Right hindlimb (tissue), 1 donor: ENCODE results near the gene MFAP5.
"Not testable (repeated sequence)": the region's sequence is repeated elsewhere in the genome, so short reads cannot be mapped to it uniquely, and the experiment has no call there.

Source experiments
- DNase-seq: peaks from one replicate; pipeline ENCODE4 v3.0.0-alpha.2; 2018

Gene MFAP5

DNA sequence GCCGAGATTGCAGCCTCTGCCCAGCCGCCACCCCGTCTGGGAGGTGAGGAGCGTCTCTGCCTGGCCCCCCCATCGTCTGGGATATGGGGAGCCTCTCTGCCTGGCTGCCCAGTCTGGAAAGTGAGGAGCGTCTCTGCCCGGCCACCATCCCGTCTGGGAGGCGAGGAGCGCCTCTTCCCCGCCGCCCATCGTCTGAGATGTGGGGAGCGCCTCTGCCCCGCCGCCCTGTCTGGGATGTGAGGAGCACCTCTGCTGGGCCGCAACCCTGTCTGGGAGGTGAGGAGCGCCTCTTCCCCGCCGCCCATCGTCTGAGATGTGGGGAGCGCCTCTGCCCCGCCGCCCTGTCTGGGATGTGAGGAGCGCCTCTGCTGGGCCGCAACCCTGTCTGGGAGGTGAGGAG, 37.9 kb downstream of the MFAP5 start:
- DNase-seq = not testable (repeated sequence)

DNA sequence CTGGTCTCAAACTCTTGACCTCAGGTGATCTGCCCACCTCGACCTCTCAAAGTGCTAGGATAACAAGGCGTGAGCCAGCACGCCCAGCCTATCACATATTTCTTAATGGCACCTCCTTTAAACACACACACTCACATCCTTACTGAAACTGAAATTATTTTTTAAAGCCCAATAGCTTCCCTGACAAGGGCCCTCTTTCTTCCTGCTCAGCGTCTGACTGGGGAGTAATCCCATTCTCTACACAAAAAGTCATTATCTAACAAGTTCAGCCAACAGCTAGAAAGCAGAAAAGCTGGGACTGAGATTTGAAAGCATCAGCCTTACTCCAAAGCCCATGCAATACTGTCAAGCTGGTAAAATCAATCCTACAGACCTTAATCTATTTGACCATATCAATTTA, 40.0 kb downstream of the MFAP5 start:
- DNase-seq = no peak

DNA sequence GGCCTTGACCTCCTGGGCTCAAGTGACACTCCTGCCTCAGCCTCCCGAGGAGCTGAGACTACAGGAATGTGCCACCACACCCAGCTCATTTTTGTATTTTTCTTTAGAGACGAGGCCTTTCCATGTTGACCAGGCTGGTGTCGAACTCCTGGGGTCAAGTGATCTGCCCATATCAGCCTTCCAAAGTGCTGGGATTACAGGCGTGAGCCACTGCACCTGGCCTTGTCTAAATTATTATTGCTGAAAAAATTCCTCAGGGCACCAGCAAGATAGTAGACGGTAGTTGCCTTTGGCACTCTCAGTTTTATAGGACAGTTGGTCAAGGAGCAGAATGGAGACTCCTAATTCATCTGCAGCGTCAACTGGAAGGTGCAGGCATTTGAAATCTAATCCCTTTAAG, 47.4 kb downstream of the MFAP5 start:
- no peak for DNase-seq

DNA sequence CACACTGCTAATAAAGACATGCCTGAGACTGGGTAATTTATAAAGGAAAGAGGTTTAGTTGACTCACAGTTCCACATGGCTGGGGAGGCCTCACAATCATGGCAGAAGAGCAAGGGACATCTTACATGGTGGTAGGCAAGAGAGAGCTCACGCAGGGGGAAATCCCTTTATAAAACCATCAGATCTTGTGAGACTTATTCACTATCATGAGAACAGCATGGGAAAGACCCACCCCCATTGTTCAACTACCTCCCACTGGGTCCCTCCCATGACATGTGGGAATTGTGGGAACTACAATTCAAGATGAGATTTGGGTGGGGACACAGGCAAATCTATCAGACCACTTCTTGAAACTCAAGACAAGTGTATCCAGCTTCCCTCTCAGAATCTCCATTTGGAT, 48.7 kb downstream of the MFAP5 start:
- DNase-seq = not testable (repeated sequence)

DNA sequence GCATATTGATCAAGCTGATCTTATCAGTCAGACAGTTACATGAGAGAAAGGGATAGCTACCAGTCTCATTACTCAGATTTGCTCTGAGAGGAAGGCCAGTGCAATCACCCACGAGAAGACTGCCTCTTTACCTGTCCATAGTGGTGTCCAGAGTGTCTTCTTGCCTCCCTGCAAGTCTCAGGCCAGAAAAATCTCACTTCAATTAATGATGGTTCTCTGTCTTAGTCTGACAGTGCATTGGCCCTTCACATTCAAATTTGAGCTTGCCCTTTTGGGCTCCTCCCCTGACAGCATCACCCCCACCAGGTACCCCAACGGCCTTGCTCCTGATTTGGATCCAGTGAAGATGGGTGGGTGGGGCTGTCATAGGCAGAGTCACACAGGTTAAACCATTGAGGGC, 50.0 kb downstream of the MFAP5 start, which contains the start of gene AICDA:
TSS of gene AICDA (minus strand) at position 231 of the 400 bp plus-strand sequence. CDS start at position 139, 92 bp downstream.
- no peak for DNase-seq

DNA sequence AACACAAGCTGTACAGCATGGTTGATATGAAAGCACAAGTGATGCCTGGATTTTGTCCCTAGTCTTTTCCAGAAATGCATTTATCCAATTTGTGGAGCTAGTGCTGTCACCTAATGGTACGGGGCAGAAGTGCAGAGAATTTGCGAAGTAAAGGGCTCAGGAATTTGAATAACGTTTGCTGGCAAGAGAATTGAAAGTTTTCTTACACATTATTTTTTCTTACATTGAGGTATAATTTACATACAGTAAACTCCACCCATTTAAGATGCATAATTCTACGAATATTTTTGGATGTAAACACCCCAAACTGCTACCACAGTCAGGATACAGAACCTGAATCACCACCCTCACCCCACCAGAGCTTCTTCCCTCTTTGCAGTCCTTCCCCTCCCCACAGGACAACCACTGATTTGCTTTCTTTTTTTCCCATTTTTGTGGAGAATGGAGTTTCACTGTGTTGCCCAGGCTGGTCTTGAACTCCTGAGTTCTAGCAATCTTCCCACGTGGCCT, 53.5 kb downstream of the MFAP5 start:
- DNase-seq = peak; percentile 36

DNA sequence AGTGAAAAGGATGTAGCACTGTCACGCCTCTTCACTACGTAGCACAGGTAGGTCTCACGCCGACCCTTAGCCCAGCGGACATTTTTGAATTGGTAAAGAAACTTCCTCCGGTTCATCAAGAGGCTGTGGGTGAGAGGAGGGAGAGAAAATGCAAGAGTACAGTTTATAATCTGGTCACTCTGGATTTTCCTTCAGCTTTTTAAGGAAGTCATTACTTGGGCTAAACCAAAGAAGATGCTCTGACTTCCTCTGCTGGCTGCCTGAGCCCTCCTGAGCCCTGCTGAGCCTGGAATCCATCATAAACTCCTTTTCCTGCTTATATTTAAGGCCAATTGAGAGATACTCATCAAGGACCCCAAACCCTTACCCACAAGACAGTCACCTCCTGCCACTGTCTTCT, 55.7 kb downstream of the MFAP5 start:
- no peak for DNase-seq

DNA sequence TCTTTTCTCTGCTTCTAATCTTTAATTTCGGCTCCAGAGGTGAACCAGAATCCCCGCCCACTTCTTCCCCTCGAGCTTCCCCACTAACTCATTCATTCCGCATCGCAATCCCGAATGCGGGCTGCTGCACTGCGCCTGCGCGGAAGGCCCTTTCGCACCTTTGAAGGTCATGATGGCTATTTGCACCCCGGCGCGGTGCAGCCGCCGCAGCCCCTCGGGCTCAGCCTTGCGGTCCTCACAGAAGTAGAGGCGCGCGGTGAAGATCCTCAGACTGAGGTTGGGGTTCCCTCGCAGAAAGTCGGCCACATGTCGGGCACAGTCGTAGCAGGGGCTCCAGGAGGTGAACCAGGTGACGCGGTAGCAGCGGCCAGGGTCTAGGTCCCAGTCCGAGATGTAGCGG, 57.6 kb downstream of the MFAP5 start:
- no peak for DNase-seq

DNA sequence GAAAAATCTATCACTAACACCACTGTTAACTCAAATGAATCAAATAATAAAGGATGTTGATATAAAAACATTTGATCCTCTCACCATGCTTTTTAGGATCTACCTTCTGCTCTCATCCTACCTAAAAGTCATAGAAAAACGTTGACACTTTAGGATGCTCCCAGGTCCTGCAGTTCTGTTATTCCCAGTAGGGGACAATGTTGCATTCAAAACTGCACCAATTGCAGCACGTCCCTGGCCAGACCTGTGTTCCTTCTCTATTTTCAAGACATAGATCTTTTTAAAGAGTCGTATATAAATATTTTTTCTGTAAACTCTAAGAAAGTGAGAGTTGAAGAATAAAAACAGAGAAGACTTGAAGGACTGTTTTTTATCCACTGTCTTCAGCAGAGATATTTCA, 58.8 kb downstream of the MFAP5 start:
- DNase-seq = no peak

DNA sequence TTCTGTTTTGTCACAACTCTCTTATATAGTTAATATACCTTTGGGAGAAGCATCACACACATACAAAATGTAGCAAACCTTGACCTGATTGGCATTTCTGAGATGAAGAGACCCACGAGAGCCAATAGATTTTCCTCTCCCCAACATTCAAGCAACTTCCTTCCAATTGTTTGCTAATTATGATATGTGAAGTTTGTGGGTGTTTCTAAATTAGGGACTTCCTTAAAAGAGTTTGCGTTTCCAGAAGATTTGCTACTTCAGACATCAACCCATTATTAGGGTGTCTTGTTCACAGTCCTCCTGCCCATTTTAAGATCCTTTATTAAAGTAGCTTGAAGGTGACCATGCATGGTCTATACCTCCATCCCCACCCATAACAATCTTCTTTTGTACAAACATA, 59.3 kb downstream of the MFAP5 start:
- no peak for DNase-seq

DNA sequence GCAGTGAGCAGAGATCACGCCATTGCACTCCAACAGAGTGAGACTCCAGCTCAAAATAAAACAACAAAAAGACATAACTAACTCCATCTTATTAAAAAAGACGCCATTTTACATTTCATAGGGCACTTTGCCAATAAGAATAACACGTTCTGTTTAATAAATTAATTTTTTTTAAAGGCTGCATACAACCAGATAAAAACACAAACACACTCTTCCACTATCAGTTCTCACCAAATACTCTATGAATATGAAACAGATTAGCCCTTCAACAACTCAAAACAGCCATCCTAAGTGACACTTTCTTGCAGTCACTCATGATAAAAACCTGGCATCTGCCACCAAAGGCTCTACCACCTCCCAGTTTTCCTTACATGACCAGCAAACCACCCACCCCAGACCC, 66.1 kb downstream of the MFAP5 start:
- DNase-seq = no peak
